Keratinocyte (primary cell): ENCODE data around the gene CMIP. TPM values are rescaled to one million over a fixed set of nuclear protein-coding genes. Genes with fewer than 3 reads are reported as not detected.

ENCODE experiments used
- DNase-seq: peaks from one replicate; pipeline ENCODE4 v3.0.0-alpha.2; 2011; ENCODE audit warnings: low read depth, missing footprints, low spot score
- FAIRE-seq: peaks from 2 replicates; lab custom pipeline; 2011; peaks lifted over from hg19 to GRCh38; lab: Jason Lieb, UNC
- H2AFZ ChIP-seq: 2 replicates; pipeline ENCODE4 v1.6.0; 2012; ENCODE audit warnings: low read length, control low read depth, inconsistent platforms; ENCODE audit not compliant: control insufficient read depth
- H3K27ac ChIP-seq: 2 replicates; pipeline ENCODE4 v1.5.1; 2011; ENCODE audit warnings: low read length; ENCODE audit not compliant: control insufficient read depth, insufficient read depth
- H3K27me3 ChIP-seq: 3 replicates; pipeline ENCODE4 v1.6.0; 2011; ENCODE audit warnings: low read length; ENCODE audit not compliant: control insufficient read depth, insufficient read depth; ENCODE audit errors: extremely low read depth
- H3K36me3 ChIP-seq, 2 experiments: 2 replicates in 1 of 2; 3 replicates in 1 of 2; pipeline ENCODE4 v1.5.1; 2011; ENCODE audit warnings: low read length in 2 of 2, mild to moderate bottlenecking in 1 of 2; ENCODE audit not compliant: control insufficient read depth in 2 of 2, insufficient read depth in 2 of 2; ENCODE audit errors: extremely low read depth in 1 of 2
- H3K4me1 ChIP-seq: 3 replicates; pipeline ENCODE4 v1.5.1; 2011; ENCODE audit warnings: low read length; ENCODE audit not compliant: control insufficient read depth, insufficient read depth; ENCODE audit errors: extremely low read depth
- H3K4me2 ChIP-seq: 3 replicates; pipeline ENCODE4 v1.6.0; 2011; ENCODE audit warnings: low read depth, low read length; ENCODE audit not compliant: control insufficient read depth, insufficient read depth; ENCODE audit errors: extremely low read depth
- H3K4me3 ChIP-seq, 3 experiments: fragments of 200-600 bp in 1 of 3; sonication (generic) in 1 of 3; 2 replicates in 2 of 3; 3 replicates in 1 of 3; pipeline ENCODE4 v1.5.1; 2011 to 2016; ENCODE audit warnings: low read length in 3 of 3, mild to moderate bottlenecking in 3 of 3, control low read depth in 2 of 3, inconsistent platforms in 1 of 3, low read depth in 1 of 3, mixed read lengths in 1 of 3, mixed run types in 1 of 3, moderate library complexity in 1 of 3; ENCODE audit not compliant: control insufficient read depth in 2 of 3, insufficient read depth in 2 of 3; ENCODE audit errors: extremely low read depth in 1 of 3
- H3K79me2 ChIP-seq: 2 replicates; pipeline ENCODE4 v1.6.0; 2012; ENCODE audit warnings: low read length; ENCODE audit not compliant: control insufficient read depth, insufficient read depth
- H3K9ac ChIP-seq: 3 replicates; pipeline ENCODE4 v1.6.0; 2011; ENCODE audit warnings: low read length; ENCODE audit not compliant: control insufficient read depth, insufficient read depth; ENCODE audit errors: extremely low read depth
- H3K9me1 ChIP-seq: 3 replicates; pipeline ENCODE4 v1.6.0; 2011; ENCODE audit warnings: low read length; ENCODE audit not compliant: control insufficient read depth, insufficient read depth; ENCODE audit errors: extremely low read depth
- H3K9me3 ChIP-seq: 2 replicates; pipeline ENCODE4 v1.5.1; 2012; ENCODE audit warnings: low read depth, low read length; ENCODE audit not compliant: control insufficient read depth
- H4K20me1 ChIP-seq: 3 replicates; pipeline ENCODE4 v1.6.0; 2011; ENCODE audit warnings: low read length; ENCODE audit not compliant: control insufficient read depth, insufficient read depth; ENCODE audit errors: extremely low read depth
- EZH2 ChIP-seq: IDR thresholded peaks from one replicate; pipeline ENCODE4 v1.6.1; 2012; ENCODE audit warnings: inconsistent platforms, mild to moderate bottlenecking, low read length, moderate library complexity
- dilution Hi-C: fragments of 300-500 bp; cut with MboI; formaldehyde crosslinking; loops from one replicate; pipeline ENCODE4 v1.7.0; 2020; ENCODE audit warnings: low sequenced_read_pairs; ENCODE audit not compliant: extremely low pct_ligation_motif_present
- polyA plus RNA-seq, 5 experiments: library from polyadenylated mRNA; depleted of rRNA in 3 of 5; stranded (reverse) in 3 of 5; stranded (forward) in 1 of 5; unstranded in 1 of 5; fragments of >200 nt; gene quantifications; 1 replicate in 1 of 5; 2 replicates in 3 of 5; 3 replicates in 1 of 5; pipeline versions ENCODE4 v1.2.1 to v1.2.3, GENCODE V29; 2011 to 2012; ENCODE audit warnings: missing spikeins in 2 of 5, low read depth in 1 of 5, low replicate concordance in 1 of 5
- TF ChIP-seq, protein P1 (sequence below), 3 experiments: IDR thresholded peaks in 1 of 3; conservative IDR thresholded peaks in 1 of 3; optimal IDR thresholded peaks in 1 of 3; 2 replicates in 2 of 3; 3 replicates in 1 of 3; pipeline versions ENCODE3 to v1.5.1; 2011; ENCODE audit warnings: low read length in 3 of 3, mild to moderate bottlenecking in 3 of 3, moderate library complexity in 2 of 3, control low read depth in 1 of 3, inconsistent platforms in 1 of 3; ENCODE audit not compliant: insufficient read depth in 2 of 3; ENCODE audit errors: extremely low read depth in 1 of 3

Gene CMIP
- polyA plus RNA-seq, 1 donor (not counting 4 experiments of a cell fraction or from before 2014, with no cell fraction given), result 5.0 TPM

- no peaks in the 10 kb centered on the region for H3K9me3 ChIP-seq
- H3K4me3 ChIP-seq, result no peak overlapping the region
- no peaks in the 10 kb centered on the region for H3K27me3 ChIP-seq
- peaks cover 13% of the 10 kb centered on the region for H3K4me1 ChIP-seq
- no peak overlapping the region for H3K4me2 ChIP-seq
- dilution Hi-C loops, result no loop called here
- DNase-seq (no peak), FAIRE-seq (no peak)
- H2AFZ ChIP-seq, result no peak overlapping the region
- H3K27ac ChIP-seq, result no peak overlapping the region
- peaks cover 32% of the 10 kb centered on the region for H4K20me1 ChIP-seq
- peaks cover 12% of the 10 kb centered on the region for H3K9me1 ChIP-seq
- peaks cover 40% of the 10 kb centered on the region for H3K79me2 ChIP-seq
- TF ChIP-seq, protein P1, sequence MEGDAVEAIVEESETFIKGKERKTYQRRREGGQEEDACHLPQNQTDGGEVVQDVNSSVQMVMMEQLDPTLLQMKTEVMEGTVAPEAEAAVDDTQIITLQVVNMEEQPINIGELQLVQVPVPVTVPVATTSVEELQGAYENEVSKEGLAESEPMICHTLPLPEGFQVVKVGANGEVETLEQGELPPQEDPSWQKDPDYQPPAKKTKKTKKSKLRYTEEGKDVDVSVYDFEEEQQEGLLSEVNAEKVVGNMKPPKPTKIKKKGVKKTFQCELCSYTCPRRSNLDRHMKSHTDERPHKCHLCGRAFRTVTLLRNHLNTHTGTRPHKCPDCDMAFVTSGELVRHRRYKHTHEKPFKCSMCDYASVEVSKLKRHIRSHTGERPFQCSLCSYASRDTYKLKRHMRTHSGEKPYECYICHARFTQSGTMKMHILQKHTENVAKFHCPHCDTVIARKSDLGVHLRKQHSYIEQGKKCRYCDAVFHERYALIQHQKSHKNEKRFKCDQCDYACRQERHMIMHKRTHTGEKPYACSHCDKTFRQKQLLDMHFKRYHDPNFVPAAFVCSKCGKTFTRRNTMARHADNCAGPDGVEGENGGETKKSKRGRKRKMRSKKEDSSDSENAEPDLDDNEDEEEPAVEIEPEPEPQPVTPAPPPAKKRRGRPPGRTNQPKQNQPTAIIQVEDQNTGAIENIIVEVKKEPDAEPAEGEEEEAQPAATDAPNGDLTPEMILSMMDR (optimal IDR thresholded peaks at IDR 0.05 in 1 of 3, IDR thresholded peaks at IDR 0.05 in 1 of 3, conservative IDR thresholded peaks at IDR 0.05 in 1 of 3; ENCODE audit: extremely low read depth in 1 of 3, insufficient read depth in 2 of 3, low read length in 3 of 3), result no peak
- no peak for TF ChIP-seq EZH2
- H3K36me3 ChIP-seq, result peaks cover 4 to 5% of the 10 kb centered on the region in 2 experiments
- no peak overlapping the region for H3K9ac ChIP-seq
Observed at GRCh38 chr16:81634380-81635062, 189.9 kb downstream of the CMIP start.

DNA sequence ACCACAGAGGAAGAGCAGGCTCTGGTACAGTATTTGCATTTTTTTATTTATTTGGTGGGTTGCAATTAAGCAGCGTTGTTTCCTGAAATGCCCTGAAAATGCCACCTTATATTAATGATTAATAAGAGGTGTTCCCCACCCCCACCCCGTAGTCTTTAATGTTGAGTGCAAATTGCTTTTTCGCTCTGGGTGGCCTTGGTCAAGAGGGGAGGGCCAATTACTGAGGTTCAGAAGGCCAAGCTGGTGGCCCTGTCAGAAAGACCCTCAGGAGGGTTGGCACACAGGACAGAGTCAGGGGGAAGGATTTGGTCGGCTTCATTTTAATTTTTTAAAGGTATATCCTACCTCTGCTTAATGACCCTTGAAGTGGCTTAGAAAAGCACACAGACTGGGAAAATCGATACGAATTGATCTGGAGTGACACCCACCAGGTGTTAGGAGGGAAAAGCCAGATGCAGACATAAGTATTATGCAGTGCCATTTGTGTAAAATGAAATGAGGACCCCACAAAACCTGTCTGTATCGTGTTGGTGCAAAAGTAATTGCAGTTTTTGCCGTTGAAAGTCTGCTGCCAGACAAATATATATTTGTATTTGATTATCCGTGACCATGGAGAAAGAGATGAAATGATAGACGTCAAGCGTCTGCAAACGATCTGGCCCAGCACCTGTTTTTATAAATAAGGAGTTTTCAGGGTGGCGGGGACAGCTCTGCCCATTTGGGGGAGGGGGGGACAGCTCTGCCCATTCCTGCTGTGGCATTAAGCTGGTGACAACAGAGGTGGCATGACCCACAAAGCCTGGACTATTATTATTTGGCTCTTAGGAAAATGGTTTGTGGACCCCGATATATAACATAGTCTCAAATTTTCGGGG lies 190.7 kb downstream of the CMIP start:
- FAIRE-seq, result no peak
- Histone ChIP-seq H3K79me2 (peaks cover 37% of the 10 kb centered on the region), H3K27ac (no peak overlapping the region), H3K9ac (no peak overlapping the region), H3K4me3 (no peak overlapping the region), H3K27me3 (no peaks in the 10 kb centered on the region), H4K20me1 (peaks cover 34% of the 10 kb centered on the region), H3K4me2 (no peak overlapping the region), H3K9me1 (peaks cover 12% of the 10 kb centered on the region), H2AFZ (no peak overlapping the region), H3K4me1 (peaks cover 13% of the 10 kb centered on the region), H3K9me3 (no peaks in the 10 kb centered on the region), H3K36me3 (peaks cover 4 to 5% of the 10 kb centered on the region in 2 experiments)
- DNase-seq, result no peak
- dilution Hi-C loops, result no loop called here
- TF ChIP-seq, protein P1 (optimal IDR thresholded peaks at IDR 0.05 in 1 of 3, IDR thresholded peaks at IDR 0.05 in 1 of 3, conservative IDR thresholded peaks at IDR 0.05 in 1 of 3; ENCODE audit: extremely low read depth in 1 of 3, insufficient read depth in 2 of 3, low read length in 3 of 3), result no peak
- no peak for TF ChIP-seq EZH2
